Chondrocyte (in vitro differentiated cells): ENCODE results near the gene FRMPD1. TPM values are rescaled to one million over a fixed set of nuclear protein-coding genes. Genes with fewer than 3 reads are reported as not detected.
"Not testable (repeated sequence)": the region's sequence is repeated elsewhere in the genome, so short reads cannot be mapped to it uniquely, and the experiment has no call there.

Experiments used
- DNase-seq: peaks from one replicate; pipeline ENCODE4 v3.0.0; 2021; ENCODE audit warnings: mixed read lengths, low spot score
- H3K27ac Mint-ChIP-seq: one replicate; pipeline ENCODE4 v1.8.0; 2021; ENCODE audit warnings: mild to moderate bottlenecking, moderate library complexity, mixed read lengths; ENCODE audit not compliant: unreplicated experiment
- H3K27me3 Mint-ChIP-seq: 2 replicates; pipeline ENCODE4 v1.8.0; 2021; ENCODE audit warnings: low read depth, mixed read lengths
- H3K36me3 Mint-ChIP-seq: 2 replicates; pipeline ENCODE4 v1.8.0; 2021; ENCODE audit warnings: low read depth, mixed read lengths
- H3K4me1 Mint-ChIP-seq: 2 replicates; pipeline ENCODE4 v1.8.0; 2021; ENCODE audit warnings: low read depth, mild to moderate bottlenecking, mixed read lengths
- H3K4me3 Mint-ChIP-seq: one replicate; pipeline ENCODE4 v1.8.0; 2021; ENCODE audit warnings: mild to moderate bottlenecking, moderate library complexity, mixed read lengths; ENCODE audit not compliant: unreplicated experiment
- H3K9me3 Mint-ChIP-seq: 2 replicates; pipeline ENCODE4 v1.8.0; 2021; ENCODE audit warnings: low read depth, mixed read lengths
- CTCF ChIP-seq: fragments of 200-600 bp; sonication (generic); IDR thresholded peaks from 2 replicates; pipeline ENCODE4 v1.5.0; 2021; ENCODE audit warnings: antibody characterized with exemption, mild to moderate bottlenecking, moderate library complexity
- long read RNA-seq: library from polyadenylated mRNA; stranded (forward); transcript quantifications from one replicate; pipeline ENCODE4 v2.0.0, GENCODE V29; 2021
- total RNA-seq: library from RNA; stranded (reverse); gene quantifications from 3 replicates; pipeline ENCODE4 v1.2.1, GENCODE V29; 2021

FRMPD1 gene
- total RNA-seq = not detected in 3 replicates
- long read RNA-seq = 0 reads

GRCh38 chr9:37650873-37651768, at the start of gene FRMPD1:
TSS of gene FRMPD1 (plus strand) at chr9:37650954. CDS start at chr9:37692642, 41,688 bp downstream.
- H3K27me3 Mint-ChIP-seq = peaks cover 75% of the 10 kb centered on the region

GRCh38 chr9:37602061-37602460, 48.7 kb upstream of the FRMPD1 start:
- H3K27me3 Mint-ChIP-seq = peaks cover 33% of the 10 kb centered on the region
- not testable (repeated sequence) for H3K36me3 Mint-ChIP-seq, H3K27ac Mint-ChIP-seq, H3K9me3 Mint-ChIP-seq, H3K4me3 Mint-ChIP-seq, H3K4me1 Mint-ChIP-seq, DNase-seq

More at GRCh38 chr9:37650873-37651768, at the start of gene FRMPD1:
- Mint-ChIP-seq H3K4me3 (peak within 1 kb of the TSS; percentile 61), H3K36me3 (no peaks in the 10 kb centered on the region), H3K4me1 (peaks cover 7% of the 10 kb centered on the region), H3K27ac (no peak within 1 kb of the TSS), H3K9me3 (no peaks in the 10 kb centered on the region)
- TF ChIP-seq CTCF = no peak
- no peak for DNase-seq

- H3K4me3 Mint-ChIP-seq = no peak overlapping the region
- peaks cover 40% of the 10 kb centered on the region for H3K27me3 Mint-ChIP-seq
- H3K4me1 Mint-ChIP-seq = no peaks in the 10 kb centered on the region
- DNase-seq = no peak
- TF ChIP-seq CTCF = no peak
- no peaks in the 10 kb centered on the region for H3K9me3 Mint-ChIP-seq
- no peak overlapping the region for H3K27ac Mint-ChIP-seq
- no peaks in the 10 kb centered on the region for H3K36me3 Mint-ChIP-seq
Observed at GRCh38 chr9:37602817-37603216, 47.9 kb upstream of the FRMPD1 start.

- Mint-ChIP-seq H3K27ac (no peak overlapping the region), H3K9me3 (no peaks in the 10 kb centered on the region), H3K4me1 (no peaks in the 10 kb centered on the region), H3K27me3 (peaks cover 44% of the 10 kb centered on the region), H3K4me3 (no peak overlapping the region), H3K36me3 (peaks cover 1% of the 10 kb centered on the region)
- no peak for TF ChIP-seq CTCF
- no peak for DNase-seq
Observed at GRCh38 chr9:37604296-37604695, 46.5 kb upstream of the FRMPD1 start.

- TF ChIP-seq CTCF = no peak
- H3K4me3 Mint-ChIP-seq = no peak overlapping the region
- H3K9me3 Mint-ChIP-seq = no peaks in the 10 kb centered on the region
- peaks cover 47% of the 10 kb centered on the region for H3K27me3 Mint-ChIP-seq
- no peaks in the 10 kb centered on the region for H3K4me1 Mint-ChIP-seq
- H3K36me3 Mint-ChIP-seq = peaks cover 1% of the 10 kb centered on the region
- H3K27ac Mint-ChIP-seq = no peak overlapping the region
- DNase-seq = no peak
Observed at GRCh38 chr9:37608250-37608649, 42.5 kb upstream of the FRMPD1 start.
